NCI-H510A (cell line): ENCODE data around the gene ZNG1A.
"Not testable (repeated sequence)": the region's sequence is repeated elsewhere in the genome, so short reads cannot be mapped to it uniquely, and the experiment has no call there.

Source experiments
- DNase-seq: peaks from one replicate; lab custom pipeline; 2025; lab: John Stamatoyannopoulos, UW

Gene ZNG1A

DNA sequence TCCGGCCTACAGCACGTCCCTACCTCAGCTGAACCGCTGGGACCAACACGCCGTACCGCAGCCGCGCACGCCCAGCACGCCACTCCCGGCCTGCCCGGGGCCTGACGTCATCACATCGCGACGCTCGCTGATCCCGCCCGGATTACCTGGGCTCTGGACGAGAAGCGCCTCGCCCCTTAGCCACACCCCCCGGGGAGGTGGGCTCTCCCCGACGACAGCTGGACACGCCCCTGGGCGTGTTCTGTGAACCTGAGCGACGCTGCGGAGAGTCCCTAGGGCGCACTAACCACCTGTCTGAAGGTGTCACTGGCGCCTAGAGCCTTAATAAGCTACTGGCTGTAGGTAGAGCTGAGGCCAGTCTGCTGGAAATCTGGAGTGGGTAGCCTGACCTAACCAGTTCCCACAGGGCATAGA lies at the start of gene ZNG1A:
ZNG1A (minus strand) TSS at position 87 of the 414 bp plus-strand sequence. CDS start 87 bp downstream, outside the sequence.
- peak; percentile 22 for DNase-seq

GRCh38 chr9:227860-228259 lies 49.0 kb upstream of the ZNG1A start:
- DNase-seq = no peak

- DNase-seq = no peak
These were observed 46.0 kb upstream of the ZNG1A start for GRCh38 chr9:224582-225520.

DNA sequence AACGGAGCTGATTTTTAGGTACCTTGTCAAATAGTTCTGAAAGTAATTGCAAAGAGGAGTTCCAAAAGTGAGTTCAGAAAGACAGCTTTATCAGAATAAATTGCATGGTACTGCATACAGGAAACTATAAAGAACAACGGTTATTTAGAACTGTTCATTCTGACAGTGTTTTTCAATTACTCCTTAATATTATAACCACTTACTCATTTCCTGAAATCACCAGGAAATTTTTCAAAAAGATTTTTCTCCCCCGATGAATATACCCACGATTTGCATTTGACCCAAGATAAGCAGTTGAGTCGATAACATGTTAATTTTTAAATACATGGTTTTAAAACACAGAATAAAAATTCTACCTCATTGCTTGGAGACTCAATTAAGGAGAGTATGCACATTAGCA lies 45.2 kb upstream of the ZNG1A start:
- DNase-seq = no peak

DNA sequence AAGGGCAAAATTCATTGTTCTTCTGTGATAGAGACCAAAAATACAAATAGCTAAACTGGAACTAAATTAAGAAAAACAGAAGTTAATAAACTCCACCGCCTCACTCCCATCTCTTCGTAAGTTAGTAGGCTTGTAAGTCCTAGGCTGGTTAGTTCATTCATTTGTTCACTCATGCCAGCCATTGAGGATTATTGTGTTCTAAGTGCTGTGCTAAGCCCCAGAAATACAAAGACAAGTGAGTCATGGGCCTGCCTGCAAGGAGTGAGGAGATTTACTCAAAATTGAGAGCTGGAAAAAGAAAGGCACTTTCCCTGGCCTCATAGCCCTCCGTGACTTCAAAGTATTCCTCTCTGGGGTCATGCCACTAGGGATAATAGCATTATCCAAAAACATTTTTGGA lies 44.3 kb upstream of the ZNG1A start:
- DNase-seq = no peak

GRCh38 chr9:221989-222776 lies 43.3 kb upstream of the ZNG1A start:
- no peak for DNase-seq

- DNase-seq = no peak
These were observed 41.0 kb upstream of the ZNG1A start for GRCh38 chr9:219670-220365.

GRCh38 chr9:219036-219435 lies 40.2 kb upstream of the ZNG1A start:
- not testable (repeated sequence) for DNase-seq

DNA sequence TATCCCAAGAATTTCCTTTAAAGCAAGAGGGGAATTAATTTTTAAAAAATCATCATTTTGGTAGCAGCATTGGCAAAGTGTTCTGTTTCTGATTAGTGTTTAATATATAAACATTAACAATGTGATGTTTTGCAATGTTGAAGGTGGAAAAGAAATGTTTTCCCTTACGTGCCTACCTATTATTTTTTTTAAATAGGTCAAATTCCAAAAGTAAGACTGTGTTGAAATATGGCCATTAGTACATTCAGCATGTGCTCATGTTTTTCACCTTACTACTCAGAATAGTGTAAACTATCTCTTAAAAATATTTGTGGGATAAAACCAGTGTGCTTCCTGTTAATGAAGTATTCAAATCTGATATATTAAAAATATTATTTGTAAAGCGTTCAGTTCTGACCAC lies 39.1 kb upstream of the ZNG1A start:
- no peak for DNase-seq

- no peak for DNase-seq
These were observed 38.0 kb upstream of the ZNG1A start for GRCh38 chr9:216866-217265.

- no peak for DNase-seq
These were observed 36.8 kb upstream of the ZNG1A start for GRCh38 chr9:215631-216155.

DNA sequence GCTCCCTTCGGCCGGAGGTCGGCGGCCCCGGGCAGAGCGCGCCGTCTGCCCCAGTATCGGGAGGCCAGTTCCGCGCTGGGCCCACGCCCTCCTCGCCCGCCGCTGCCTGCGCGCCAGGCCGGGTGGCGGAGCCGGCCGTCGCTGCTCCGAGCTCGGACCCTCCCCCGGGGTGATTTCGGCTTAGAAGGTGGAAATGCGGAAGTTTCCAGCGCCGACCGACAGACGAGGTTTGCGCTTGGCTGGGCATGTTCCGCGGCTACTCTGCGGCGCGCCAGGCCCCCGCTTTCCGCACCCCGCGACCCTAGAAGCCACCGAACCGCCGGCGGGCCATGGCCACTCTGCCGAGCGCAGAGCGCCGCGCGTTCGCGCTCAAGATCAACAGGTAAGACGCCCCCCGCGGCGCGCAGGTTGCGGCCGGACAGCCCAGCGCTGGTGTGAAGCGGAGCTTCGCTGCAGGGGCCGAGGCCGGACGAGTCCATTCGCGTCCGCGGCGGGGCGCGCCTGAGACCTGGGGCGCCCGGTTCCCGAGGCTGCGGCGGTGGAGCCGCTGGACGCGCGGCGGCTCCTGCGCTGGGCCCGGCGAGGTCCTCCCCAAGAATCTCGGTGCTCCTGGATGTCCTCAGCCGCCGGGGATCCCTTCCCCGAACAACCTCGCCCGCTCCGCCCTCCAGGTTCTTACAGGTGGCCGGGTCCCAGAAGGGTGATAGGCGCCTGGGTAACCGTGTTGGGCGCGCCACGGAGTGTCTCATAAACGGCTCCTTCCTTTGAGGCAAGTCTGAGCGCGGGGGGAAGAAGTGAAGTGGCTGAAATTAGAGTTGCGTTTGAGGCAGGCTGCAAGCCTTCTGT lies 36.0 kb upstream of the ZNG1A start, which contains the start of gene DOCK8:
DOCK8 (plus strand) TSS at position 218 of the 846 bp plus-strand sequence; CDS start at position 330, 112 bp downstream.
- peak; percentile 27 for DNase-seq

- no peak for DNase-seq
These were observed 35.4 kb upstream of the ZNG1A start for GRCh38 chr9:214351-214647.

DNA sequence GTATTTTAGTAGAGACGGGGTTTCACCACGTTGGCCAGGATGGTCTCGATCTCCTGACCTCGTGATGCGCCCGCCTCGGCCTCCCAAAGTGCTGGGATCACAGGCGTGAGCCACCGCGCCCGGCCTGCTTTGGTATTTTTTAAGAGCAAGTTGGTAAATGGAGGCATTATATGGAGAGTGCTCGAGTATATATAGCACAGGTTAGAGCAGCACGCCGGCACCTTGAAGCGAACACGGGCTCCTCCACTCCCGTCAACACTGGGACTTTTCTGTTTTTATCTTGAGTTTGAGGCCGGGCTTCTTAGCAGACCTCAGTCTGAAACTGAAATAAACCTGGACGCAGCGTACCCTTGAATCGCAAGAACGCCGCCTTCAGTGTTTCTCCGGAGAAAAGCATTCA lies 35.0 kb upstream of the ZNG1A start:
- DNase-seq = not testable (repeated sequence)

- DNase-seq = no peak
These were observed 33.4 kb upstream of the ZNG1A start for GRCh38 chr9:212297-212696.

DNA sequence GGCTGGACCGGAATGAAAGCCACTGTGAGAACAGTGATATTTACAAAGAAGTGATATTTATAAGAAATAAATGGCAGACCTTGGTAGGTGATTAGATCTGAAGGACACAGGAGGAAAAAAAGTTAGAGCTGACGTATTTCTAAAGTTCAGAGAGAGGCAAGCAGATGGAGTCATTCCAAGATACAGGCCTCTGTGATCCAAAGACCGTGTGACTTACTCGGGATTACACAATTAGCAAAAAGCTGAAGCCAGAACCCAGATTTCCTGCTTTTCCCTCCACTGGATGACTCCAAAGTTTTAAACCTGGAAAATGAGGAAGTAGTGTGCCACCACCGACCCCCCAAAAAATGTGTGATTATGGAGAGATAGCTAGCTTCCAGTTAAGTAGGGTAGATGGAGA lies 32.7 kb upstream of the ZNG1A start:
- DNase-seq = no peak

- no peak for DNase-seq
These were observed 32.2 kb upstream of the ZNG1A start for GRCh38 chr9:211036-211435.

GRCh38 chr9:209143-209758 lies 30.4 kb upstream of the ZNG1A start:
- no peak for DNase-seq

DNA sequence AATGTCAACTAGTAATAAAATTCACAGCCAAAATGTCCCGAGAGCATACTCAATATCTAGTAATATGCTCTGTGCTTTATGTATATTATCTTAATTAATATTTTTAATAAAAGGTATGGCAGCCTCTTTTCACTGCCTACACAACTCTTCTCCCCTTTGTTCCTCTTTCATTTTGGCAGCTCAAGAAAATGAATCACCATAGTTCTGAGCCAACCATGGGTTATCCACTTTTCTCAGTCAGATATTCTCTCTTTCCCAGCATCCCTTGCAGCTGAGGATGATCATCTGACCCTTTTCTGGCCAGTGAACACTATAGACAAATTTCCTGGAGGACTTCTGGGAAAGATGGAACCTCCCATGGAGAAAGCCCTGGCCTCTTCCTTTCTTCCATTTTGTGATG lies 27.6 kb upstream of the ZNG1A start:
- DNase-seq = no peak

- DNase-seq = not testable (repeated sequence)
These were observed 20.7 kb upstream of the ZNG1A start for GRCh38 chr9:199601-200000.
